Right lobe of liver (tissue), 6 donors: ENCODE data around the gene ALDOB. TPM values are rescaled to one million over a fixed set of nuclear protein-coding genes. Genes with fewer than 3 reads are reported as not detected.

Experiments
- ATAC-seq, 4 donors: fragments of 200-7000 bp; cut with Tn5 transposase; one replicate each; pipeline ENCODE4 v1.9.1; 2020; ENCODE audit warnings: mild to moderate bottlenecking in 4 of 4, moderate library complexity in 4 of 4
- DNase-seq, 3 donors: peaks; one replicate each; pipeline ENCODE4 v3.0.0-alpha.2; 2020
- H3K27ac ChIP-seq, 3 donors: fragments of 200-600 bp; one replicate each; pipeline ENCODE4 v1.8.0; 2022
- H3K27me3 ChIP-seq, 2 donors: fragments of 200-600 bp; one replicate each; pipeline ENCODE4 v1.8.0; 2022
- H3K36me3 ChIP-seq, 4 donors: fragments of 200-600 bp; sonication (generic) in 1 of 4; one replicate each; pipeline versions ENCODE4 v1.5.1 to v1.8.0; 2017 to 2022; ENCODE audit warnings: control low read depth in 1 of 4
- H3K4me1 ChIP-seq, 4 donors: fragments of 200-600 bp; sonication (generic) in 1 of 4; one replicate each; pipeline versions ENCODE4 v1.5.1 to v1.8.0; 2017 to 2022; ENCODE audit warnings: control low read depth in 1 of 4
- H3K4me3 ChIP-seq, 3 donors: fragments of 200-600 bp; one replicate each; pipeline ENCODE4 v1.8.0; 2022
- H3K9me3 ChIP-seq, 4 donors: fragments of 200-600 bp; sonication (generic) in 1 of 4; one replicate each; pipeline versions ENCODE4 v1.5.1 to v1.8.0; 2017 to 2022; ENCODE audit warnings: control low read depth in 1 of 4
- POLR2A ChIP-seq: fragments of 450-650 bp; IDR thresholded peaks from one replicate; pipeline ENCODE4 v1.6.1; 2017; ENCODE audit warnings: antibody characterized with exemption, mild to moderate bottlenecking
- WGBS: methylation state at CpG from one replicate; pipeline ENCODE4 v1.1.6; 2018; ENCODE audit warnings: low coverage, low lambda C conversion rate; ENCODE audit not compliant: insufficient coverage; ENCODE audit errors: missing lambda C conversion rate; 5-methylcytosine and 5-hydroxymethylcytosine counted together
- intact Hi-C, 2 donors: fragments of 100-400 bp; cut with DNase I; formaldehyde crosslinking; loops; one replicate each; pipeline versions ENCODE4 v1.11.2 to v1.14.1; 2022
- total RNA-seq, 6 experiments: library from RNA; depleted of rRNA in 2 of 6; stranded (reverse); fragments of >200 nt in 2 of 6; fragmentation: NEBNext Ultra II Directional in 3 of 6; extraction: Animal tissue kit (Norgen Biotek cat#: 25700) in 3 of 6; gene quantifications; one replicate each; pipeline versions ENCODE4 v1.1.0 to v1.2.4, GENCODE V29; 2016 to 2023
- TF ChIP-seq, protein P1 (sequence below), 4 donors: fragments of 200-600 bp in 3 of 4; fragments of 450-650 bp in 1 of 4; IDR thresholded peaks; one replicate each; pipeline versions ENCODE4 v1.5.1 to v1.8.0; 2016 to 2022; ENCODE audit warnings: antibody characterized with exemption in 4 of 4, mild to moderate bottlenecking in 2 of 4
- donor health status: DM: no; HTN: yes; CAD: no.
- donor health status: DM: no; HTN: no; CAD: no.
- donor health status: DM: no; HTN: no; CAD: no.
- donor health status: DM: no; HTN: yes; CAD: no.
- donor health status: DM: no; HTN: yes; CAD: no.

The ALDOB gene
- total RNA-seq, 6 experiments from 2014 or later, result 2,876 to 4,505 (median 3,144) TPM

DNA sequence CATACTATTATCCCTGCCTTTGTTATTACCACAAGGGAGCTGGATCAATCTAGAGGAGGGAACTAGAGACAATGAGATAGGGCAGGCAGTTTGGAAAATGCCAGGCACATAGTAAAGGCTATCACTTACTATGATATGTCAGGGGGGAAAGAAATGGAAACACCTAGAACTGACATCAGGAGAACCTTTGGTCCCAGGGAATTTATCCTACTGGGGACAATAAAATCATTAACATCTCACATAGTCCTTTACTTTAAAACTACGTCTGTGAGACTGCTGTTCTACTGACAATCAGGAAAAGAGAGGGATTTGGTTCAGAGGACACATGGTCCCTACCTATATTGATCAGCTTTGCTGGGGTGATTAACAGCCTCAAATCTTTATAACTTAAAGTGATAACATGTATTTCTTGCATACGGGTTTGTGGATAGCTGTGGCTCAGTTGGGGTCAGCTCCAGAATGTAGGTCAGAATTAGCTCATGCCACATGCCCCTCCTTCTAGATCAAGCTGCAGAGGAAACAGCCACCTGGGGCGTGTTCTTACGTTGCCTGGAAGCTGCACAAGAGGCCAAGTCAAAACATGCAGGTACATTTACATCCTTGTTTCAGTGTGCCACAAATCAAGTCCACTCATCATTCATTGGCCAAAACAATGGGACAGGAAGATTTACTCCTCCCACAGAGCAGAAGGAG is 43.9 kb upstream of the ALDOB start:
- no peak for DNase-seq
- no peaks in the 10 kb centered on the region for H3K27me3 ChIP-seq
- no peaks in the 10 kb centered on the region for H3K9me3 ChIP-seq
- TF ChIP-seq POLR2A, result no peak
- TF ChIP-seq, protein P1, sequence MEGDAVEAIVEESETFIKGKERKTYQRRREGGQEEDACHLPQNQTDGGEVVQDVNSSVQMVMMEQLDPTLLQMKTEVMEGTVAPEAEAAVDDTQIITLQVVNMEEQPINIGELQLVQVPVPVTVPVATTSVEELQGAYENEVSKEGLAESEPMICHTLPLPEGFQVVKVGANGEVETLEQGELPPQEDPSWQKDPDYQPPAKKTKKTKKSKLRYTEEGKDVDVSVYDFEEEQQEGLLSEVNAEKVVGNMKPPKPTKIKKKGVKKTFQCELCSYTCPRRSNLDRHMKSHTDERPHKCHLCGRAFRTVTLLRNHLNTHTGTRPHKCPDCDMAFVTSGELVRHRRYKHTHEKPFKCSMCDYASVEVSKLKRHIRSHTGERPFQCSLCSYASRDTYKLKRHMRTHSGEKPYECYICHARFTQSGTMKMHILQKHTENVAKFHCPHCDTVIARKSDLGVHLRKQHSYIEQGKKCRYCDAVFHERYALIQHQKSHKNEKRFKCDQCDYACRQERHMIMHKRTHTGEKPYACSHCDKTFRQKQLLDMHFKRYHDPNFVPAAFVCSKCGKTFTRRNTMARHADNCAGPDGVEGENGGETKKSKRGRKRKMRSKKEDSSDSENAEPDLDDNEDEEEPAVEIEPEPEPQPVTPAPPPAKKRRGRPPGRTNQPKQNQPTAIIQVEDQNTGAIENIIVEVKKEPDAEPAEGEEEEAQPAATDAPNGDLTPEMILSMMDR (IDR thresholded peaks at IDR 0.05), result no peak
- WGBS, result 54% methylated on average over 2 of the region's 4 CpGs
- no peaks in the 10 kb centered on the region for H3K4me1 ChIP-seq
- H3K27ac ChIP-seq, result no peak overlapping the region
- H3K36me3 ChIP-seq, result no peaks in the 10 kb centered on the region
- no peak for ATAC-seq
- no peak overlapping the region for H3K4me3 ChIP-seq
- intact Hi-C loops, result no loop called here

DNA sequence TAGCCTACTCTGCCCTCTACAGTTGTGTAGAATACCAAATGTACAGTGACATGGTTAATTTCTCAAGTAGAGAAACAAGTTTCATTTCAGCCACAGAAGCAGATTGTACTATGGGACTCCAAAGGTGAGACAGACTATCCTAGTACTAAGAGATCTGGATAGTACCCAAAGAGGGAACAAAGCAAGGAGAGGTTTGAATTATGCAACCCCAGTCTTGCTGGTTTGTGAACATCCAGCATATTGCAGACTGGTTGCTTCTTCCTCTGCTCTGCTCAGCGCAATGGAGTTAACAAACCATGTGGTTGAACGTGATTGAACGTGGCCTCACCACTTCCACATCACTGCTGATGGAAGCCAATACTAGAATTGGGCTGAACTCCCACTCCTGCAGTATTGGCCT is 43.3 kb upstream of the ALDOB start:
- DNase-seq, result no peak
- intact Hi-C loops, result no loop called here

DNA sequence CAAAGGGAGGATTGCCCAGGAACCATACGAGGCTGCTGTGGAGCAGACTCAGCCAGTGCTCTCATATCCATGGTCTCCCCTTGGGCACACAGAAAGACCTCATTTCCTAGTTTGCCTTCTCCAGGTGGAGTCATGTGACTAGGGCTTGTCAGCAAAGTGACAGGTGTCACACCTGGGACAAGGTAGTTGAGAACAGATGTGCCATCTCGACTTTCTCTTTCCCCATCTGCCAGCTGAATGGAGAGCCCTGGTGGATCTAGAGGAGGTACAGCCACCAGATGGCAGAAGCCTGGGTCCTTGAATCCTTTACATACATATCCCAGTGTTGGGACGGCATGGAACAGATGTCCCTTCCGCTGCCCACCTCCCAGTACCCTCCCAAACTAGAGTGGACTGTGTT is 42.9 kb upstream of the ALDOB start:
- H3K4me1 ChIP-seq, result no peaks in the 10 kb centered on the region
- 70% methylated on average over 3 of the region's 4 CpGs for WGBS
- H3K36me3 ChIP-seq, result no peaks in the 10 kb centered on the region
- intact Hi-C loops, result no loop called here
- TF ChIP-seq, protein P1 (IDR thresholded peaks at IDR 0.05), result no peak
- no peaks in the 10 kb centered on the region for H3K9me3 ChIP-seq
- ATAC-seq (peak in 1 of 4 donors; percentile 12), DNase-seq (no peak)
- H3K27me3 ChIP-seq, result no peaks in the 10 kb centered on the region
- no peak overlapping the region for H3K27ac ChIP-seq
- H3K4me3 ChIP-seq, result no peak overlapping the region

More for the DNA sequence above, 43.3 kb upstream of the ALDOB start:
- Histone ChIP-seq H3K27me3 (no peaks in the 10 kb centered on the region), H3K9me3 (no peaks in the 10 kb centered on the region), H3K4me1 (no peaks in the 10 kb centered on the region), H3K27ac (no peak overlapping the region), H3K4me3 (no peak overlapping the region), H3K36me3 (no peaks in the 10 kb centered on the region)
- peak in 3 of 4 donors; percentile 20 to 51 (median 48) for ATAC-seq
- no peak for TF ChIP-seq POLR2A
- TF ChIP-seq, protein P1 (IDR thresholded peaks at IDR 0.05), result no peak
- WGBS, result no CpG with 5 or more reads among the region's 3 CpGs

DNA sequence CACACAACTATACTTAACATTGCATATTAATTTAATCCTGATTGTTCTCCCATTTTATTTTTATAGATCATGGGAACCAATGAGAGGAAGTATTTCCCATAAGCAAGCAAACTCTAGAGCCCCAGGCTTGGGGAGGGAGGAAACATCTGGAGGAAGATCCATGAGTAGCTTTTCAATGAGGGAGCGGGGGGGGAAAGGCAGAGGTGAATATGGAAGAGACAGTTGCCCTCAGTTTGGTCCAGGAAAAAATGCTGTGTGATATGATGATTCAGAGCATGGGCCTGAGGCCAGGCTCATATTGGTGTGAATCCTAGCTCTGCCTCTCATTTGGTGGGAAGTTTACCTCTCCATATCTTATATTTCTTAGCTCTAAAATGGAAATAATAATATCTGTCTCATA is 42.2 kb upstream of the ALDOB start:
- peak in 1 of 4 donors; percentile 38 for ATAC-seq
- intact Hi-C loops, result no loop called here
- Histone ChIP-seq H3K36me3 (no peaks in the 10 kb centered on the region), H3K27ac (no peak overlapping the region), H3K4me1 (no peaks in the 10 kb centered on the region), H3K27me3 (no peaks in the 10 kb centered on the region), H3K4me3 (no peak overlapping the region), H3K9me3 (no peaks in the 10 kb centered on the region)
- 44% methylated on average over 1 of the region's 1 CpG for WGBS
- TF ChIP-seq, protein P1 (IDR thresholded peaks at IDR 0.05), result no peak
- DNase-seq, result no peak
